Measurements from ENCODE around the gene ZNF512. TPM values are rescaled to one million over a fixed set of nuclear protein-coding genes. Genes with fewer than 3 reads are reported as not detected.

The ZNF512 gene
- 31.1 to 34.2 TPM (median 33.2 TPM) in 3 replicates for total RNA-seq (2021)
- Bru-seq, nascent RNA, result percentile 89 among the genes with signal in this experiment
- long read RNA-seq, experiment 1, transcript ZNF512-208 (13 exons, 3,543 nt), result major isoform, 57 of 173 reads
- long read RNA-seq, experiment 1, transcript ZNF512-201 (14 exons, 3,541 nt), result minor isoform, 46 of 173 reads
- long read RNA-seq, experiment 1, transcript ZNF512-202 (14 exons, 3,417 nt), result minor isoform, 14 of 173 reads
- long read RNA-seq, experiment 1, partial matches to known transcripts, result 20 of 173 reads
- long read RNA-seq, experiment 1, other reads (novel, unspliced or antisense), result 35 of 173 reads
- long read RNA-seq, experiment 2, partial matches to known transcripts, result 0 of 16 reads
- long read RNA-seq, experiment 2, other reads (novel, unspliced or antisense), result 8 of 16 reads
- long read RNA-seq, experiment 3, transcript ZNF512-208 (13 exons, 3,543 nt), result major isoform, 7 of 23 reads
- long read RNA-seq, experiment 3, partial matches to known transcripts, result 4 of 23 reads
- long read RNA-seq, experiment 3, other reads (novel, unspliced or antisense), result 5 of 23 reads

GRCh38 chr2:27582695-27583389 is at the start of gene ZNF512:
Gene ZNF512 (plus strand): TSS chr2:27583042. CDS start chr2:27583113, 71 bp downstream.
- ChIA-PET POLR2A (no interaction called here), CTCF (interaction anchor here (1.0 kb wide), 1 partner anchor 173 kb away, joined by 3 read pairs; the partner anchor contains the start of gene PPM1G)
- ATAC-seq, result peak; percentile 97
- H3K4me3 Mint-ChIP-seq, result peak within 1 kb of the TSS; percentile 96
- H3K27ac Mint-ChIP-seq, result peak within 1 kb of the TSS; percentile 88
- H3K36me3 Mint-ChIP-seq, result no peaks in the 10 kb centered on the region; the same call in 1 of the 2 replicates
- H3K9me3 Mint-ChIP-seq, result peaks cover 12% of the 10 kb centered on the region
- H3K27me3 Mint-ChIP-seq (ENCODE audit: low read depth), result peaks cover 47% of the 10 kb centered on the region
- H3K4me1 Mint-ChIP-seq, result peaks cover 19% of the 10 kb centered on the region
- DNase-seq (ENCODE audit: low spot score), result peak; percentile 92
- TF ChIP-seq ZNF416 (CRISPR knock-in tag; IDR thresholded peaks at IDR 0.05) (no peak), PRRX2 (CRISPR knock-in tag; IDR thresholded peaks at IDR 0.05) (no peak), SOX15 (CRISPR knock-in tag; IDR thresholded peaks at IDR 0.05) (no peak), ARID4B (CRISPR knock-in tag; IDR thresholded peaks at IDR 0.05; ENCODE audit: borderline replicate concordance) (0 out of 2 replicates have a peak, but pooled peaks have one; percentile 43), NR2C2 (CRISPR knock-in tag; IDR thresholded peaks at IDR 0.05) (no peak), ZBTB21 (CRISPR knock-in tag; IDR thresholded peaks at IDR 0.05; ENCODE audit: borderline replicate concordance) (no peak), CREB1 (CRISPR knock-in tag; IDR thresholded peaks at IDR 0.05) (no peak), SP1 (CRISPR knock-in tag; conservative IDR thresholded peaks at IDR 0.05) (peak; percentile 45; the same call in 1 of the 2 replicates), SMAD3 (CRISPR knock-in tag; IDR thresholded peaks at IDR 0.05; ENCODE audit: borderline replicate concordance) (no peak), ZNF281 (CRISPR knock-in tag; IDR thresholded peaks at IDR 0.05) (no peak), JUN (CRISPR knock-in tag; IDR thresholded peaks at IDR 0.05) (0 out of 2 replicates have a peak, but pooled peaks have one; percentile 28), AFF4 (CRISPR knock-in tag; IDR thresholded peaks at IDR 0.05; ENCODE audit: borderline replicate concordance) (no peak), ELF4 (CRISPR knock-in tag; IDR thresholded peaks at IDR 0.05; ENCODE audit: low read depth) (no peak), FOXJ3 (CRISPR knock-in tag; IDR thresholded peaks at IDR 0.05; ENCODE audit: borderline replicate concordance) (no peak)
- TF ChIP-seq, protein P1, sequence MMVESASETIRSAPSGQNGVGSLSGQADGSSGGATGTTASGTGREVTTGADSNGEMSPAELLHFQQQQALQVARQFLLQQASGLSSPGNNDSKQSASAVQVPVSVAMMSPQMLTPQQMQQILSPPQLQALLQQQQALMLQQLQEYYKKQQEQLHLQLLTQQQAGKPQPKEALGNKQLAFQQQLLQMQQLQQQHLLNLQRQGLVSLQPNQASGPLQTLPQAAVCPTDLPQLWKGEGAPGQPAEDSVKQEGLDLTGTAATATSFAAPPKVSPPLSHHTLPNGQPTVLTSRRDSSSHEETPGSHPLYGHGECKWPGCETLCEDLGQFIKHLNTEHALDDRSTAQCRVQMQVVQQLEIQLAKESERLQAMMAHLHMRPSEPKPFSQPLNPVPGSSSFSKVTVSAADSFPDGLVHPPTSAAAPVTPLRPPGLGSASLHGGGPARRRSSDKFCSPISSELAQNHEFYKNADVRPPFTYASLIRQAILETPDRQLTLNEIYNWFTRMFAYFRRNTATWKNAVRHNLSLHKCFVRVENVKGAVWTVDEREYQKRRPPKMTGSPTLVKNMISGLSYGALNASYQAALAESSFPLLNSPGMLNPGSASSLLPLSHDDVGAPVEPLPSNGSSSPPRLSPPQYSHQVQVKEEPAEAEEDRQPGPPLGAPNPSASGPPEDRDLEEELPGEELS (CRISPR knock-in tag; IDR thresholded peaks at IDR 0.05), result no peak
- TF ChIP-seq, protein P2, sequence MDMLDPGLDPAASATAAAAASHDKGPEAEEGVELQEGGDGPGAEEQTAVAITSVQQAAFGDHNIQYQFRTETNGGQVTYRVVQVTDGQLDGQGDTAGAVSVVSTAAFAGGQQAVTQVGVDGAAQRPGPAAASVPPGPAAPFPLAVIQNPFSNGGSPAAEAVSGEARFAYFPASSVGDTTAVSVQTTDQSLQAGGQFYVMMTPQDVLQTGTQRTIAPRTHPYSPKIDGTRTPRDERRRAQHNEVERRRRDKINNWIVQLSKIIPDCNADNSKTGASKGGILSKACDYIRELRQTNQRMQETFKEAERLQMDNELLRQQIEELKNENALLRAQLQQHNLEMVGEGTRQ (CRISPR knock-in tag; IDR thresholded peaks at IDR 0.05), result peak; percentile 96
- TF ChIP-seq, protein P3, sequence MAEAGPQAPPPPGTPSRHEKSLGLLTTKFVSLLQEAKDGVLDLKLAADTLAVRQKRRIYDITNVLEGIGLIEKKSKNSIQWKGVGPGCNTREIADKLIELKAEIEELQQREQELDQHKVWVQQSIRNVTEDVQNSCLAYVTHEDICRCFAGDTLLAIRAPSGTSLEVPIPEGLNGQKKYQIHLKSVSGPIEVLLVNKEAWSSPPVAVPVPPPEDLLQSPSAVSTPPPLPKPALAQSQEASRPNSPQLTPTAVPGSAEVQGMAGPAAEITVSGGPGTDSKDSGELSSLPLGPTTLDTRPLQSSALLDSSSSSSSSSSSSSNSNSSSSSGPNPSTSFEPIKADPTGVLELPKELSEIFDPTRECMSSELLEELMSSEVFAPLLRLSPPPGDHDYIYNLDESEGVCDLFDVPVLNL (CRISPR knock-in tag; IDR thresholded peaks at IDR 0.05; ENCODE audit: borderline replicate concordance, low read depth), result no peak
- TF ChIP-seq, protein P4, sequence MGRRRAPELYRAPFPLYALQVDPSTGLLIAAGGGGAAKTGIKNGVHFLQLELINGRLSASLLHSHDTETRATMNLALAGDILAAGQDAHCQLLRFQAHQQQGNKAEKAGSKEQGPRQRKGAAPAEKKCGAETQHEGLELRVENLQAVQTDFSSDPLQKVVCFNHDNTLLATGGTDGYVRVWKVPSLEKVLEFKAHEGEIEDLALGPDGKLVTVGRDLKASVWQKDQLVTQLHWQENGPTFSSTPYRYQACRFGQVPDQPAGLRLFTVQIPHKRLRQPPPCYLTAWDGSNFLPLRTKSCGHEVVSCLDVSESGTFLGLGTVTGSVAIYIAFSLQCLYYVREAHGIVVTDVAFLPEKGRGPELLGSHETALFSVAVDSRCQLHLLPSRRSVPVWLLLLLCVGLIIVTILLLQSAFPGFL (CRISPR knock-in tag; IDR thresholded peaks at IDR 0.05; ENCODE audit: borderline replicate concordance), result no peak

All from WTC11 (cell line).